Right ventricle myocardium superior (tissue), 1 donor: Measurements from ENCODE around the gene OR6C2. TPM values are rescaled to one million over a fixed set of nuclear protein-coding genes. Genes with fewer than 3 reads are reported as not detected.
"Not testable (repeated sequence)": the region's sequence is repeated elsewhere in the genome, so short reads cannot be mapped to it uniquely, and the experiment has no call there.

Experiments
- ATAC-seq: fragments of 200-7000 bp; cut with Tn5 transposase; one replicate; pipeline ENCODE4 v1.9.1; 2020; ENCODE audit warnings: mild to moderate bottlenecking; ENCODE audit not compliant: poor library complexity
- DNase-seq: peaks from one replicate; pipeline ENCODE4 v3.0.0-alpha.2; 2020
- intact Hi-C: fragments of 100-400 bp; cut with DNase I; formaldehyde crosslinking; loops from one replicate; pipeline ENCODE4 v1.11.2; 2022
- long read RNA-seq: library from polyadenylated mRNA; unstranded; transcript quantifications from one replicate; pipeline ENCODE4 v2.0.0, GENCODE V29; 2021
- total RNA-seq: library from RNA; stranded (reverse); fragmentation: NEBNext Ultra II Directional; extraction: Animal tissue kit (Norgen Biotek cat#: 25700); gene quantifications from one replicate; pipeline ENCODE4 v1.2.1, GENCODE V29; 2021
- donor health status: DM: no; HTN: yes; CAD: no; lungs with severe emphysema.

OR6C2 gene
- not detected for total RNA-seq
- long read RNA-seq, result 0 reads

GRCh38 chr12:55443776-55444175 is at the start of gene OR6C2:
Gene OR6C2 (plus strand): TSS chr12:55444076. CDS start chr12:55452214, 8,138 bp downstream.
- DNase-seq (no peak), ATAC-seq (no peak)
- intact Hi-C loops, result no loop called here

DNA sequence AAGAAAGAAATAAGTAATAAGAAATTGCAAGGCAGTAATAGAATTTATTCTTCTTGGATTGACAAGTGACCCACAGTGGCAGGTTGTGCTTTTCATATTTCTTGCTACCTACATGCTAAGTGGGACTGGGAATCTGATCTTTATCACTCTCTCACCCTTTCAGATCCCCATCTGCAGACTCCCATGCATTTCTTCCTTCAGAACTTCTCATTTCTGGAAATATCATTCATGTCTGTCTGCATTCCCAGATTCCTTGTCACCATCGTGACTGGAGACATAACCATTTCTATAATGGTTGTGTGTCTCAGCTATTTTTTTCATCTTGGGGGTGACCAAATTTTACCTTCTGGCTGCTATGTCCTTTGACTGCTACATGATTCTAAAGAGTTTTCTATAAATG is 47.5 kb upstream of the OR6C2 start:
- intact Hi-C loops, result no loop called here
- ATAC-seq (no peak), DNase-seq (no peak)

- ATAC-seq (no peak), DNase-seq (no peak)
- intact Hi-C loops, result no loop called here
Observed at GRCh38 chr12:55400229-55400628, 43.6 kb upstream of the OR6C2 start, which contains the start of gene OR6C65. Gene OR6C65 (plus strand): TSS chr12:55400529. CDS start chr12:55400529, 0 bp downstream.

DNA sequence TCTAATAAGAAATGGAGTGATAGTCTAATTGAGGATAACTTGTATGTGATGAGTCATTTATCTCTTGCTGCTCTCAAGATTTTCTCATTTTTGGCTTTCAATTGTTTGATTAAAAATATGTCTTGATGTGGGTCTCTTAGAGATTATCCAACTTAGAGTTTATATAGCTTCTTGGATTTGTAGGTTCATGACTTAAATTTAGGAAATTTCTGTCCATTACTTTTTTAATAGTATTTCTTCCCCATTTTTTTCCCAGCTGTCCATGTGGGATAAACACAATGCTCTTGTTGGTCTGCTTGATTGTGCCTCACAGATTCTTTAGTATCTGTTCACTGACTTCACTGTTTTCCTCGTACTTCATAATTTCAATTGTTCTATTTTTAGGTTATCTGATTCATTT is 36.0 kb upstream of the OR6C2 start:
- ATAC-seq, result no peak
- intact Hi-C loops, result no loop called here
- DNase-seq, result no peak

- intact Hi-C loops, ATAC-seq, DNase-seq: not testable (repeated sequence)
Observed at GRCh38 chr12:55409133-55409532, 34.7 kb upstream of the OR6C2 start.

DNA sequence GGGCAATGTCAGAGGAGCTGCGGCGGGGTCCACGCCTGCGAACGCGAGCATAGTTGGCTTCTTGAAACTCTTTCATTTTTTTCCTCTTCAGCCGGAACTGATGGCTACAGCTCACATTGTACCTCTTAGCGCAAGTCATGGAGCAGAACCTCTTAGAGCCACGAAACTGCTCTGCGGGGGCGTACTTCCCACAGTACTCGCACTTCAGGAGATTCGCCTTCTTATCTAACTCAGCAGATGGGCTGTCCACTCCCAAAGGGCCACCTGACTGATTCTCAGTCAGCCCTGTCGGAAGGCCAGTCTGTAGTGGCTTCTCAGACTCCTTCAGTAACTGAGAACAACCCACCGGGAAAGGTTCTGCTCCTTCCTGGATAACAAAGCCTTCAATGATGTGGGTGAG is 31.7 kb upstream of the OR6C2 start:
- intact Hi-C loops, ATAC-seq, DNase-seq: not testable (repeated sequence)

DNA sequence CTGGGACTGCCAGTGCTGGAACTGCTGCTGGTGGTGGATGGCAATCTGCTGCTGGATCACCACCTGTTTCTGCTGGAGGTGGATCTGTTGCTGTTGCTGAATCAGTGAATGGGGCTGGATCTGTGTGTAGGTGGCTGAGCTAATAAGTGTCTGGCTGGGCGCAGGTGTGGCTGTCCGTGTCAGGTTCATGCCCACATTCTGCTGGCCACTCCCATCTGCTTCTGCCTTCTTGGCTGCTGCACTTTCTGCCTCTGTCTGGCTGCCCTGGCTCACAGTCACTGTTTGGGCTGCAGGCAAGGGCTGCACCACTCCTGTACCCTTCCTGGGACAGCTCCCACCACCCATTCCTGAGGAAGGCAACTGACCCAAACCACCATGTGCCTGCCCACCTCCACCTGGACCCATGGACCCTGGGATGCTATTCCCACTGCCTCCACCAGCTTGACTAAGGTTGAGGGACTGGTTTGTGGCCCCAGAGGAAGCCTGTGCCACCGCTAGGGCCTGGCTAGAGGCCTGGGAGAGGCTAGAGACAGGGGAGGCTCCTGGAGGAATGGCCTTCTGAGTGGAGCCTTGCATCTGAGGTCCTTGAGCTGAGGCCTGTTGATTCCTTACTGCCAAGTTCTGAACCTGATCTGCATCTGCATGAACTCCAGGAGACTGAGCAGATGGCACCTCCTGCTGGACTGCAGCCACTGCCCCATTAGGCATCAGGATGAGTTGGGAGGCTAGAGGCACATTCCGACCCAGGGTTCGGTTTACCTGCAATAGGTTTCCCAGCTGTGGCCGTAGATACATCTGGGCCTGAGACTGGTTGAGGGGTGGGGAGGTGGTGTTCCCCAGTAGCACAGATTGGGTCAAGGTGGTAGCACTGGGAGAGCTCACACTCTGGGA is 30.1 kb upstream of the OR6C2 start:
- DNase-seq, intact Hi-C loops, ATAC-seq: not testable (repeated sequence)

DNA sequence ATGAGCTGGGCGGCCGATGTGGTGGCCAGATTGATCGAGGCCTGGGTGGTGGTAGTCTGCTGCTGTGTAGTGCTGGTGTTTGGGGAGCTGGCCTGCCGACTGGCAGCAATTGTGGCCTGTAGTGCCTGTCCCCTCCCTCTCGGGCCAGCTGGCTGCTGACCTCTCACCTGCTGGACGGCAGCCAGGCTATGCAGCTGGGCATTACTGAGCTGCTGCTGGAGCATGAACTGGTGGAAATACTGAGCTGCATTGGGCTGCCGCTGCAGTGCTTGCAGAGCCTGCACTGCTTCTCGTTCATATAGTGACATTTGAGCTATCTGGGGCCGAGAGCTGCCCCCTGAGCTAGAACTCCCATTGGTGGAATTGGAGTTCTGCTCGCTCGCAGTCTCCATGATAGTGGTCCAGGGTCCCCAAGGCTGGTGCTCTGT is 29.5 kb upstream of the OR6C2 start:
- DNase-seq, intact Hi-C loops, ATAC-seq: not testable (repeated sequence)

DNA sequence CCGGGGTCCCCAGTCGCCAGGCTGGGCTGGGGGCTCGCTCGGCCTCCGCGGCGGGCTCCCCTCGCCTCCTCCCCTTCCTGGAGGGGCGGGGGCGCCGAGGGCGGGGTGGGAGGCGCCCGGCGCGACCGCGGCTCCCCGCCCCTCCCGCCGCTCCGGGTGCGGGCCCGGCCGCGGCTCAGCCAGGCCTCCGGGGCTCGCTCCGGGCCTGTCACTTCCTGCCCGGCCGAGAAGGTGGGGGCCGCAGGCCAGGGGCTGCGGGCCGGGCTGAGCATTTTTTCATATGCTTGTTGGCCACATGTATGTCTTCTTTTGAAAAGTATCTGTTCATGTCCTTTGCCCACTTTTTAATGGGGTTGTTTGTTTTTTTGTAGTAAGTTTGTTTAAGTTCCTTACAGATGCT is 29.0 kb upstream of the OR6C2 start:
- intact Hi-C loops, DNase-seq: not testable (repeated sequence)
- peak; percentile 62 for ATAC-seq

- intact Hi-C loops, result no loop called here
- DNase-seq (no peak), ATAC-seq (no peak)
Observed at GRCh38 chr12:55416961-55417360, 26.9 kb upstream of the OR6C2 start.

DNA sequence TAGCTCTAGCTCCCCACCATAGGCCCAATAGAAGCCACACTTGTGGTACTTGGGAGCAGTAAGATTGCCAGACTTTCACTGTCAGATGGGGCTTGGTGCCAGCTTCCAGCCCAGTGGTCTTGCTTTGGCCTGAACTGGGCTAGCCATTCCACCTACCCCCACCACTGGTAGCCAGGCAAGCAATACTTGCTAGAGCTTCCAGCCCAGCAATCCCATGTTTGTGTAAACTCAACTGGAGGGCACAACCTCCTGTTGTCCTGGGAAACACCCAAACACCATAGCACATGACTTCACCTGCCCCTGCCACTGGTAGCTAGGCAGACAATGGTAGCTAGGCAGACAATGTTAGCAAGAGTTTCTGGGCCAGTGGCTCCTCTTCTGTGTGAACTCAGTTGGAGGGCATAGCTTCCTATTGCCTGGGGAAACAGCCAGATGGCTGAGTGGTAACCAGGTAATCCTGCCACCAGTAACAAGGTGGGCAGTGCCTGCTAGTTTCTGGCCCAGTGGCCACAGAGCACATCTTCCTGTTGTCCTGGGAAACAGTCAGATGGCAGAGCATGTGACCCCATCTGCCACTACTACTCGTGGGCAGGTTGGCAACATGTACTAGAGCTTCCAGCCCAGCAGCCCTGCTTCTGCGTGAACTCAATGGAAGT is 23.4 kb upstream of the OR6C2 start:
- intact Hi-C loops, result no loop called here
- DNase-seq (no peak), ATAC-seq (no peak)

DNA sequence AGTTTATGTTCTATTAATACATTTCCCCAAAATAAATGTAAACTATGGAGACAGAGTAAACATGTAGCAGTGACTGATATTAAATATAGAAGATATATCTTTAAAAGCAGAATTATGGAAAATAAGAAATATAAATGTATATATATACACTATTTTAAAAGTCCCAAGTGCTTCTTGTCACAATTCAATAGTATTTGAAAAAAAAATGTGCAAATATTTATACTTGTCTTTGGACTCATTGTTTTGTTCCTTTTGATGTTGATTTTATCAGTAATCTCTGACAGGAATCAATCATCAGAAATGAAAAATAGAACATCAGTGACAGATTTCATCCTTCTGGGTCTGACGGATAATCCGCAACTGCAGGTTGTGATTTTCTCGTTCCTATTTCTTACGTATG is 17.9 kb upstream of the OR6C2 start, which contains the start of gene OR6C76:
Gene OR6C76 (plus strand): TSS at position 301 of the 400 bp plus-strand sequence. CDS start 0 bp downstream, at position 301.
- intact Hi-C loops, result no loop called here
- ATAC-seq (no peak), DNase-seq (no peak)

GRCh38 chr12:55428331-55429243 is 15.3 kb upstream of the OR6C2 start:
- no peak for DNase-seq
- ATAC-seq, result no peak
- intact Hi-C loops, result no loop called here

DNA sequence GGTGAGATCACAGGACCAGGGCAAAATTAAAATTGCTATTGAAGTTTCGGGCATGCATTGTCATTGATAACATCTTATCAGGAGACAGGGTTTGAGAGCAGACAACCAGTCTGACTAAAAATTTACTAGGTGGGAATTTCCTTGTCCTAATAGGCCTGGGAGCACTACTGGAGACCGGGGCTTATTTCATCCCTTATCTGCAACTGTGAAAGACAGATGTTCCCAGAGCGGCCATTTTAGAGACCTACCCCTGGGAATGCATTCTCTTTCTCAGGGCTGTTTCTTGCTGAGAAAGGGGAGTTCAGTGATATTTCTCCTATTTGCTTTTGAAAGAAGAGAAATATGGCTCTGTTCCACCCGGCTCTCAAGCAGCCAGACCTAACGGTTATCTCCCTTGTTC is 2.6 kb upstream of the OR6C2 start:
- intact Hi-C loops, DNase-seq, ATAC-seq: not testable (repeated sequence)

- DNase-seq (no peak), ATAC-seq (no peak)
- intact Hi-C loops, result no loop called here
Observed at GRCh38 chr12:55445357-55445756, 1.5 kb downstream of the OR6C2 start.

- ATAC-seq (no peak), DNase-seq (no peak)
- intact Hi-C loops, result no loop called here
Observed at GRCh38 chr12:55446326-55446725, 2.5 kb downstream of the OR6C2 start.

DNA sequence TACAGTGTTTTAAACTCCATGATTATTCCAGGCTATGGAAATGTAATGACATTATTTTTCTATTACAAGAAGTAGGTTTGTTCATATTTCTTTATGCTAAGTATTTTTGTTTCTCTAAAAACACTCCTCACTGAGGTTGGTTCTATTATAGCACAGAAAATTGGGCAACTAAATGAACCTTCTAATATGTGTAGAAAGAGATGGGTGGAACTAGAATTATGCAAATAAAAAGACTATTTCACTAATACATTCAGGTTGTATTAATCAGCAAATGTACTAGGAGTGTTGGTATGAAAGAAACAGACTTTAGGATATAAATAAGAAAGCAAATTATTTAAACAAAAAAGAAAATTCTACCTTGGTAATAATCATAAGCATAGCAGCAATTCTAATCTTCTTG is 4.9 kb downstream of the OR6C2 start:
- no peak for ATAC-seq

DNA sequence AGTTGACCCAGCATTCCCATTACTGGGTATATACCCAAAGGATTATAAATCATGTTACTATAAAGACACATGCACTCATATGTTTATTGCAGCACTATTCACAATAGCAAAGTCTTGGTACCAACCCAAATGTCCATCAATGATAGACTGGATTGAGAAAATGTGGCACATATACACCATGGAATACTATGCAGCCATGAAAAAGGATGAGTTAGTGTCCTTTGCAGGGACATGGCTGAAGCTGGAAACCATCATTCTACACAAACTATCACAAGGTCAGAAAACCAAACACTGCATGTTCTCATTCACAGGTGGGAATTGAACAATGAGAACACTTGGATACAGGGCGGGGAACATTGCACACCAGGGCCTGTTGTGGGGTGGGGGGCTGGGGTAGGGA is 21.1 kb downstream of the OR6C2 start:
- intact Hi-C loops, DNase-seq, ATAC-seq: not testable (repeated sequence)

More for the DNA sequence above, 4.9 kb downstream of the OR6C2 start:
- intact Hi-C loops, result no loop called here
- no peak for DNase-seq

GRCh38 chr12:55467836-55468235 is 24.0 kb downstream of the OR6C2 start:
- ATAC-seq, result no peak
- intact Hi-C loops, result no loop called here
- no peak for DNase-seq
